ENCODE measurements around the gene PRELID1.
"Not testable (repeated sequence)": the region's sequence is repeated elsewhere in the genome, so short reads cannot be mapped to it uniquely, and the experiment has no call there.

The PRELID1 gene

GRCh38 chr5:177300236-177300880 is 3.2 kb upstream of the PRELID1 start:
- DNase-seq: no peak

GRCh38 chr5:177300951-177301350 is 2.6 kb upstream of the PRELID1 start:
- DNase-seq: no peak

GRCh38 chr5:177301503-177302165 is 2.0 kb upstream of the PRELID1 start:
- DNase-seq: no peak

DNA sequence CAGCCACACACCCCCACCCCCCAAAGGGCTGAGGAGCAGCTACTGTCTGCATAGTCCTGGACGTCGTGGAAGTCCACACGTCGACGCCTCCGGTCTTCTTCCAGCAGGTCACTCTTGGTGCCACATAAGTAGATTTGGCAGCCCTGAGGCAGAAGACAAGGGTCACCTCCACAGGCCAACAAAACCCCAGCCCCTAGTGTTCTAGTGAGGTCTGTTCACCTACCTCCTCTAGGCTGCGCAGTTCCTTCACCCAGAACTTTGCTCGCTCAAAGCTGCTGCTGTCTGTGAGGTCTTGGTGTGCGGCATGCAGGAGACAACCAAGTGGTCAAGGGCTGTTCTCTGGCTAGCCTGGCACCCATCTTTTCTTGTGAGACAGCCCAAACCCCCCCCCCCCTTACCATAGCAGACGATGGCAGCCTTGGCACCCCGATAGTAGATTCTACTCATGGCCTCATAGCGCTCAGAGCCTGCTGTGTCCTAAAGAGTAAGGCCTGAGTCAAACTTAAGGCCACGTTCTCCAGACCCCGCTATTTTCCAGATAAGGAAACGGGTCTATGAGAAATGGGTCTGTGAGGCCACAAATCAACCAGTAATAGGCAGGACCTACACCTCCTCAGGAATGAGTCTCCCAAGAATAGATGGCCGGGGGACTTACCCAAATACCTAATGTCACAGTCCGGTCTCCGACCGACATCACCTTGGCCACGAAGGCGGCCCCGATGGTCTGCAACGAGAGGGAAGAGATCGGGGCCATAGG is 1.1 kb upstream of the PRELID1 start:
- no peak for DNase-seq

- DNase-seq: no peak
Observed at GRCh38 chr5:177303925-177304391, 359 bp downstream of the PRELID1 start.

DNA sequence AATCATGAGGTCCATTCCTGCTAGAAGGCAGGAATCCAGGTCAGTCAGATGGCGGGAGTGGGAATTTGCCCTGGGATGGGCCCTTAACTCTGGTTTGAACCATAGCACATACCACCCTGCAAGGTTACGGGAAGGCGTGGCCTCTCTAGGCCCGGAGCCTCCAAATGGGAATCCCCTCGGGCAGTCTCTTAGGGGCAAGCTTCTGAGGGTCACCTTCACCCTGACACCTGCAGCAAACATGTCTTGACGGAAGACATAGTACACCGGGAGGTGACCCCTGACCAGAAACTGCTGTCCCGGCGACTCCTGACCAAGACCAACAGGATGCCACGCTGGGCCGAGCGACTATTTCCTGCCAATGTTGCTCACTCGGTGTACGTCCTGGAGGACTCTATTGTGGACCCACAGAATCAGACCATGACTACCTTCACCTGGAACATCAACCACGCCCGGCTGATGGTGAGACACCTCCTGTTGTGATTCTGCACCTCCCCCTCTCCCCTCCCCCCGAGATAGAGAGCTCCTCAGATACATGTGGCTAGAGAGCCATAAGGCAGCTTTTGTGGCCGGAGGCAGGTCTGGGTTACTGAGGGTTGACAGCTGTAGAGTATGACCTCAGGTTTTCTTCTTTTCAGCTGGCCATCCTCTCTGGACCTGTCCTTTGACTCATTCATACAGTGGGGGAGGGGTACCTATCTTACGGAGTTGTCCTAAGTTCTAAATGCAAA is 957 bp downstream of the PRELID1 start:
- no peak for DNase-seq

GRCh38 chr5:177306103-177306640 is 2.6 kb downstream of the PRELID1 start:
- not testable (repeated sequence) for DNase-seq

- DNase-seq: no peak
Observed at GRCh38 chr5:177306674-177307543, 3.3 kb downstream of the PRELID1 start.

DNA sequence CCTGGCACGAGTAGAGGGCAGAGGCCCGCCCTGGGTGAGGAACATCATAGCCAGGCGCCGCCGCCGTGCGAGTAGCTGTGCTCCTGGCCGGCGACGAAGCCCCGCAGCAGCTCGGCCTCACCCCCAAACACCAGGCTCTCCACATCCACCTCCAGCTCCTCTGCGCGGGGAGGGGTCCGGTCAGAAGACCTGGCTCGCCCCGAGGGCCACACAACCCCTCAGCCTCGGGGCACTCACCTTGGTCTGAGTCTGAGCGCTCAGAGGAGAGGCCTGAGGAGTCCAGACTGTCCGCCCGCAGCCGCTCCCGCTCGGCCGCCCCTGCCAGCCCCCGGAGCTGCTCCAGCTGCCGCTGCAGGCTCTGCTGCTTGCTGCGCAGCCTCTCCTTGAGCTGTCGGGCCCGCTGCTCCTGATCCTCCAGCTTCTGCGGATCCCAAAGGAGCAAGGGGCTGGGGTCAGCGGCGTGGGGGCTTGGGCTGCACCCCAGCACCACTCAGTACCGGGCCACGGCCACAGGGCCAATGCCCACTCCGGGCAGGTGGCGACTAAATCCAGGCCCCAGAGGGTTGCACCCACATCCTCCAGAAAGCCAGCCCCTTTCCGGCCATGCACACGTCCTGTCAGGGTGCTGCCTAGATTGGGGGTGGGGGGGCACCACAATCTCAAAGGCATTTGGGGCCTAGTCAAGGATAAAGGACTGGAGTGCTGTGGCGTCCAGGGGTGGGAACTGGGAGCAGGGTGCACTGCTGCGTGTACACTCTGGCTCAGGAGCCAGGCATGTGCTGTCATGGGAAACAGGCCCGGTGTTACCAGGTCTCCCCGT is 4.2 kb downstream of the PRELID1 start:
- DNase-seq: no peak

GRCh38 chr5:177308740-177309139 is 5.1 kb downstream of the PRELID1 start:
- DNase-seq: no peak

GRCh38 chr5:177309351-177310191 is 6.0 kb downstream of the PRELID1 start:
- DNase-seq: peak; percentile 44

GRCh38 chr5:177310332-177310731 is 6.7 kb downstream of the PRELID1 start:
- DNase-seq: no peak

DNA sequence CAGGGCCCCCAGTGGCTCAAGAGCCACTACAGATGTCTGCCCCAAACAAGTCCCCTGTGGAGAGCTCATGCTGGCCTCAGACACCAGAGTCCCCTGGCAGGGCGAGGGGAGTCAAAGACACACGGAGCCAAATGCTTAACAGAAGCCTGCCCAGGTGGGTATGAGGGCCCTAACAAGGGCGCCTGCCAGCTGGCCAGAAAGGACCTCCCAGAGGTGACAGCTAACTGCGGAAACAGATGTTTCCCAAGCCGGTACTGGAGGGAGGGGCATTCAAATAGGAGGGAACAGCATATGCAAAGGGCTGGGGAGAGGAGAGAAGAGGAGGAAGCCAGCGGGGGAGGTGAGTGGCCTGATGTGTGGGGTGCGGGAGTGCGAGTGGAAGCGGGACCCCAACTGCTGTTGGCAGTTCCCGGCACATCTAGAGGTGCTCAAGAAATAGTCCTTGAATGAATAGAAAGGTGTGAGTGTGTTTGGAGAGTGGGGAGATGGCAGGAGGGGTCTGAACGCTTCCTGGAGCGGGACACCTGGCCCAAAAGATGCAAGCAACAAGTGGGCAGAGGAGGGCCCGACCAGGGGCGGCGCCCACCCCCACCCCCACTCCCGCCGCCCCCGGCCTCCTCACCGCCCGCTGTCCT is 7.3 kb downstream of the PRELID1 start:
- no peak for DNase-seq

DNA sequence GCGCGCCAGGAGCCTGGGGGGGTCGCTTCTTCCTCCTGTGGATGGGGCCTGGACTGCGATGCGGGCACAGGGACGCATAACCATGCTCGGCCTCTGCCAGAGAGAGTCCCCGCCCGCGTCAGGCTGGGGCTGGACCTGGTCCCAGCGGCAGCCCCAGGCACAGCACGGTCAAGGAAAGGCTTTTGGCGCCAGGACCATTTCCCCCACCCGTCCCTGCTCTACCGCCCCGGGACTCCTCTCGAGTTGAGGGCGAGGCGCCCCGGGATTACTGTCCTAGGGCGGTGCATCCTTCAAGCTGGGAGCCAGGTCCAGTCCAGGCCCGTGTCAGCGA is 7.8 kb downstream of the PRELID1 start:
- no peak for DNase-seq

- peak; percentile 86 for DNase-seq
Observed at GRCh38 chr5:177311723-177312648, 8.4 kb downstream of the PRELID1 start, which contains the start of gene MXD3. Gene MXD3 (minus strand): TSS chr5:177311898. CDS start chr5:177311830, 68 bp downstream.

- DNase-seq: no peak
Observed at GRCh38 chr5:177312649-177313181, 9.1 kb downstream of the PRELID1 start.

DNA sequence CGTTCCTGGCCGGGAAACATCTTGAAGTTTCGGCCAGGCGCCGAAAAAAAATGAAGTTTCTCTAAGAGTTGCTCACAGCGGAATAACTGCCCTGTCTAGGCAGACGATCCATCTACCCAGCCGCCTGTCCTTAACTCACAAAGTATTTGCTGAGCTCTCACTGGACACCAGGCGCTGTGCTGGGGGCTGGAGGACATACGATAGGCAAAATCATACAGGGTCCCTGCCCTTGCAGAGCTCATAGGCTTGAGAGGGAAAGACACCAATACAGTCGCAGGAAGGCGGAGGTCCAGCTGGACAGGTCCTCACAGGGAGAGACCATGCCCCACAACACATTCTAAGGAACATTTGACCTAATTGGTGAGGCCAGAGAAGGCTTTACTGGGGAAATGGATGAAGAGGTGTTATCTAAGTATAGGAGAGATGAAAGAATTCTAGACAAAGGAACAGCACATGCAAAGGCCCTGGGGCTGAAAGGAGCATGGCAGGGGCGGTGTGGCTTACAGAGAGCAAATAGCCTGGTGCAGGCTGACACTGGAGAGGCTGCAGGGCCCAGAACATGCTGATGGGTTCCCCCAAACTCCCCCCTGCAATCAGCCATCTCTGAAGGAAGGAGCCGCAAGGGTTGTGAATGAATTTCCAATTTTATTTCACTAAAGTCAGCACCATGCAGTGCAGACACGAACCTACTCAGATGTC is 10.1 kb downstream of the PRELID1 start:
- no peak for DNase-seq

Measured in NCI-H1436 (cell line).